ENCODE results near the gene GINS3. TPM values are rescaled to one million over a fixed set of nuclear protein-coding genes. Genes with fewer than 3 reads are reported as not detected.

The GINS3 gene
- total RNA-seq, 1 experiment from 2014 or later = 22.0 TPM

GRCh38 chr16:58360041-58360634 lies 32.1 kb upstream of the GINS3 start:
- ChIA-PET CTCF (no interaction called here), POLR2A (ENCODE audit: low non-redundant PET) (no interaction called here)
- no peak for DNase-seq (ENCODE audit: low spot score)
- Histone ChIP-seq H3K27ac (ENCODE audit: low read depth, low read length, poor library complexity, severe bottlenecking) (no peak overlapping the region), H3K27me3 (replicated peaks; ENCODE audit: insufficient read depth, low read depth, low read length, poor library complexity) (no peaks in the 10 kb centered on the region), H3K36me3 (ENCODE audit: insufficient read depth, low read length, poor library complexity, severe bottlenecking) (no peaks in the 10 kb centered on the region), H3K4me3 (ENCODE audit: low read depth, low read length, poor library complexity, severe bottlenecking) (no peak overlapping the region), H3K9me3 (ENCODE audit: low read depth, low read length, poor library complexity, severe bottlenecking) (peaks cover 13% of the 10 kb centered on the region), H3K4me1 (ENCODE audit: insufficient read depth, low read length, poor library complexity, severe bottlenecking) (no peaks in the 10 kb centered on the region)
- intact Hi-C loops (cut with micrococcal nuclease; ENCODE audit: unreplicated experiment) = no loop called here
- BruUV-seq (replicated peaks) = no TSS peak
- no peak for TF ChIP-seq CTCF (conservative IDR thresholded peaks at IDR 0.05; ENCODE audit: low read depth, low read length)
- no peak for TF ChIP-seq EZH2 (IDR thresholded peaks at IDR 0.05; ENCODE audit: borderline replicate concordance, low read depth, low read length, poor library complexity, severe bottlenecking)

- H3K9me3 ChIP-seq (ENCODE audit: low read depth, low read length, poor library complexity, severe bottlenecking) = peaks cover 13% of the 10 kb centered on the region
- no peak for TF ChIP-seq CTCF (conservative IDR thresholded peaks at IDR 0.05; ENCODE audit: low read depth, low read length)
- TF ChIP-seq EZH2 (IDR thresholded peaks at IDR 0.05; ENCODE audit: borderline replicate concordance, low read depth, low read length, poor library complexity, severe bottlenecking) = no peak
- intact Hi-C loops (cut with micrococcal nuclease; ENCODE audit: unreplicated experiment) = no loop called here
- no peak overlapping the region for H3K4me3 ChIP-seq (ENCODE audit: low read depth, low read length, poor library complexity, severe bottlenecking)
- H3K27me3 ChIP-seq (replicated peaks; ENCODE audit: insufficient read depth, low read depth, low read length, poor library complexity) = no peaks in the 10 kb centered on the region
- no peaks in the 10 kb centered on the region for H3K36me3 ChIP-seq (ENCODE audit: insufficient read depth, low read length, poor library complexity, severe bottlenecking)
- POLR2A ChIA-PET (ENCODE audit: low non-redundant PET) = no interaction called here
- CTCF ChIA-PET = no interaction called here
- H3K27ac ChIP-seq (ENCODE audit: low read depth, low read length, poor library complexity, severe bottlenecking) = no peak overlapping the region
- no peaks in the 10 kb centered on the region for H3K4me1 ChIP-seq (ENCODE audit: insufficient read depth, low read length, poor library complexity, severe bottlenecking)
- no TSS peak for BruUV-seq (replicated peaks)
- no peak for DNase-seq (ENCODE audit: low spot score)
Observed at GRCh38 chr16:58361726-58362125, 30.5 kb upstream of the GINS3 start.

- ChIA-PET CTCF (no interaction called here), POLR2A (ENCODE audit: low non-redundant PET) (no interaction called here)
Observed at GRCh38 chr16:58363746-58364393, 28.4 kb upstream of the GINS3 start.

More at GRCh38 chr16:58363746-58364393, 28.4 kb upstream of the GINS3 start:
- BruUV-seq (replicated peaks) = no TSS peak
- Histone ChIP-seq H3K27ac (ENCODE audit: low read depth, low read length, poor library complexity, severe bottlenecking) (no peak overlapping the region), H3K27me3 (replicated peaks; ENCODE audit: insufficient read depth, low read depth, low read length, poor library complexity) (peaks cover 8% of the 10 kb centered on the region), H3K9me3 (ENCODE audit: low read depth, low read length, poor library complexity, severe bottlenecking) (peaks cover 13% of the 10 kb centered on the region), H3K4me3 (ENCODE audit: low read depth, low read length, poor library complexity, severe bottlenecking) (no peak overlapping the region), H3K36me3 (ENCODE audit: insufficient read depth, low read length, poor library complexity, severe bottlenecking) (no peaks in the 10 kb centered on the region), H3K4me1 (ENCODE audit: insufficient read depth, low read length, poor library complexity, severe bottlenecking) (no peaks in the 10 kb centered on the region)
- TF ChIP-seq EZH2 (IDR thresholded peaks at IDR 0.05; ENCODE audit: borderline replicate concordance, low read depth, low read length, poor library complexity, severe bottlenecking) = no peak
- TF ChIP-seq CTCF (conservative IDR thresholded peaks at IDR 0.05; ENCODE audit: low read depth, low read length) = no peak
- intact Hi-C loops (cut with micrococcal nuclease; ENCODE audit: unreplicated experiment) = no loop called here
- no peak for DNase-seq (ENCODE audit: low spot score)

Measured in A673 (cell line).